A549 (cell line): ENCODE data around the gene GRID1. TPM values are rescaled to one million over a fixed set of nuclear protein-coding genes. Genes with fewer than 3 reads are reported as not detected.

Experiments
- ATAC-seq, 2 experiments: fragments of 200-7000 bp in 1 of 2; fragments of >200 bp in 1 of 2; cut with Nextera tagmentation in 1 of 2; cut with Tn5 transposase in 1 of 2; 3 replicates each; pipeline versions ENCODE4 v1.8.0 to v1.9.1; 2018 to 2020; ENCODE audit warnings: mild to moderate bottlenecking in 1 of 2, moderate library complexity in 1 of 2
- CTCF ChIA-PET: fragments of 300-600 bp; sonication (Branson Sonifier 250); formaldehyde crosslinking; extraction: SDS; loops from one replicate; lab custom pipeline; 2021; ENCODE audit warnings: antibody characterized with exemption, inconsistent platforms; lab: Yijun Ruan, JAX
- POLR2A ChIA-PET: fragments of 350-600 bp; formaldehyde crosslinking; extraction: SDS; loops from one replicate; lab custom pipeline; 2021; ENCODE audit warnings: antibody characterized with exemption, inconsistent platforms; lab: Yijun Ruan, JAX
- DNase-seq, 2 experiments: peaks; one replicate each; pipeline versions ENCODE4 v3.0.0 to v3.0.0-alpha.2; 2011 to 2016; ENCODE audit warnings: low read depth in 1 of 2, low spot score in 1 of 2
- FAIRE-seq: peaks from 2 replicates; lab custom pipeline; 2011; peaks lifted over from hg19 to GRCh38; lab: Jason Lieb, UNC
- H3K27ac ChIP-seq, 2 experiments: fragments of >200 bp; sonication (Bioruptor Twin); formaldehyde crosslinking; 3 replicates each; pipeline ENCODE4 v1.5.1; 2016 to 2017
- H3K4me1 ChIP-seq: fragments of >200 bp; sonication (Bioruptor Twin); formaldehyde crosslinking; 3 replicates; pipeline ENCODE4 v1.6.1; 2016
- H3K4me2 ChIP-seq: fragments of >200 bp; sonication (Bioruptor Twin); formaldehyde crosslinking; 3 replicates; pipeline ENCODE4 v1.6.1; 2016
- H3K4me3 ChIP-seq: fragments of >200 bp; sonication (Bioruptor Twin); formaldehyde crosslinking; 3 replicates; pipeline ENCODE4 v1.5.1; 2016
- H3K9me3 ChIP-seq: fragments of >200 bp; sonication (Bioruptor Twin); formaldehyde crosslinking; 3 replicates; pipeline ENCODE4 v1.6.1; 2016
- BCL3 ChIP-seq: fragments of >200 bp; sonication (Bioruptor Twin); formaldehyde crosslinking; IDR thresholded peaks from 3 replicates; pipeline ENCODE4 v1.6.1; 2016
- CBX2 ChIP-seq: fragments of 200-600 bp; sonication (generic); IDR thresholded peaks from 2 replicates; pipeline ENCODE4 v1.6.1; 2016; ENCODE audit warnings: low read depth, mild to moderate bottlenecking, borderline replicate concordance
- CTCF ChIP-seq: fragments of >200 bp; sonication (Bioruptor Twin); formaldehyde crosslinking; IDR thresholded peaks from 3 replicates; pipeline ENCODE4 v1.5.1; 2016
- EHF ChIP-seq: fragments of 250-450 bp; sonication (Bioruptor Pico); IDR thresholded peaks from 2 replicates; pipeline ENCODE4 v1.5.0; 2020; ENCODE audit warnings: mild to moderate bottlenecking
- FOSB ChIP-seq: fragments of 250-450 bp; sonication (Bioruptor Pico); IDR thresholded peaks from 2 replicates; pipeline ENCODE4 v1.5.0; 2020; ENCODE audit warnings: mild to moderate bottlenecking, moderate library complexity
- FOXS1 ChIP-seq: fragments of 250-450 bp; sonication (Bioruptor Pico); IDR thresholded peaks from 2 replicates; pipeline ENCODE4 v1.5.0; 2020; ENCODE audit warnings: mild to moderate bottlenecking, moderate library complexity
- HDAC2 ChIP-seq: fragments of 200-600 bp; sonication (generic); IDR thresholded peaks from 2 replicates; pipeline ENCODE4 v1.6.1; 2016
- HES2 ChIP-seq: fragments of >200 bp; sonication (Bioruptor Twin); formaldehyde crosslinking; IDR thresholded peaks from 2 replicates; pipeline ENCODE4 v1.6.1; 2016
- HMGXB4 ChIP-seq: fragments of 250-450 bp; sonication (Bioruptor Pico); IDR thresholded peaks from 2 replicates; pipeline ENCODE4 v1.5.0; 2021; ENCODE audit warnings: mild to moderate bottlenecking, moderate library complexity, borderline replicate concordance
- MAFK ChIP-seq: fragments of 450-650 bp; IDR thresholded peaks from 2 replicates; pipeline ENCODE4 v1.6.1; 2014; ENCODE audit not compliant: partially characterized antibody
- MAZ ChIP-seq: fragments of 150-350 bp; IDR thresholded peaks from 2 replicates; pipeline ENCODE4 v1.6.1; 2014; ENCODE audit warnings: antibody characterized with exemption, low read depth, low read length, borderline replicate concordance
- NPAS2 ChIP-seq: fragments of 250-450 bp; sonication (Bioruptor Pico); IDR thresholded peaks from 2 replicates; pipeline ENCODE4 v1.8.0; 2022; ENCODE audit warnings: mild to moderate bottlenecking, moderate library complexity, borderline replicate concordance
- NR3C1 ChIP-seq: fragments of >200 bp; sonication (Bioruptor Twin); formaldehyde crosslinking; IDR thresholded peaks from 3 replicates; pipeline ENCODE4 v1.6.1; 2017
- PHF8 ChIP-seq: fragments of 200-600 bp; sonication (generic); IDR thresholded peaks from 2 replicates; pipeline ENCODE4 v1.6.1; 2016; ENCODE audit warnings: low read depth, mild to moderate bottlenecking, antibody characterized with exemption, moderate library complexity, borderline replicate concordance
- POLR2AphosphoS2 ChIP-seq: conservative IDR thresholded peaks from 2 replicates; pipeline ENCODE4 v1.6.1; 2012; ENCODE audit warnings: low read length, improper control_type of control experiment, inconsistent platforms
- RAD21 ChIP-seq, 2 experiments: fragments of >200 bp in 1 of 2; sonication (Bioruptor Twin) in 1 of 2; formaldehyde crosslinking in 1 of 2; IDR thresholded peaks in 1 of 2; conservative IDR thresholded peaks in 1 of 2; 2 replicates in 1 of 2; 3 replicates in 1 of 2; pipeline ENCODE4 v1.6.1; 2012 to 2018; ENCODE audit warnings: inconsistent platforms in 1 of 2
- RNF2 ChIP-seq: fragments of 200-600 bp; sonication (generic); IDR thresholded peaks from 2 replicates; pipeline ENCODE4 v1.6.1; 2016; ENCODE audit warnings: low read depth, mild to moderate bottlenecking, antibody characterized with exemption, moderate library complexity, borderline replicate concordance
- TFCP2L1 ChIP-seq: fragments of 250-450 bp; sonication (Bioruptor Pico); IDR thresholded peaks from 2 replicates; pipeline ENCODE4 v1.5.0; 2021; ENCODE audit warnings: mild to moderate bottlenecking
- ZFP36 ChIP-seq: fragments of 450-650 bp; IDR thresholded peaks from 2 replicates; pipeline ENCODE4 v1.6.1; 2014; ENCODE audit warnings: borderline replicate concordance; ENCODE audit not compliant: partially characterized antibody
- ZSCAN20 ChIP-seq: fragments of 250-450 bp; sonication (Bioruptor Pico); IDR thresholded peaks from 2 replicates; pipeline ENCODE4 v1.8.0; 2022; ENCODE audit warnings: mild to moderate bottlenecking, moderate library complexity
- WGBS: methylation state at CpG from one replicate; pipeline ENCODE4 v1.1.6; 2017; ENCODE audit errors: missing lambda C conversion rate; 5-methylcytosine and 5-hydroxymethylcytosine counted together
- polyA plus RNA-seq, 4 experiments: library from polyadenylated mRNA; depleted of rRNA in 3 of 4; stranded (reverse); fragments of >200 nt; fragmentation: RNase III in 1 of 4; extraction: RNeasy Plus Mini Kit Qiagen cat#74134 plus additional on column Dnase treatment in 1 of 4; gene quantifications; 2 replicates in 3 of 4; 3 replicates in 1 of 4; pipeline ENCODE4 v1.2.3, GENCODE V29; 2011 to 2017

Gene GRID1
- polyA plus RNA-seq, 2 of the 4 experiments (the other 2 are of a cell fraction) = 0.14 to 0.30 TPM

GRCh38 chr10:86085686-86086085 is 280.9 kb downstream of the GRID1 start:
- ATAC-seq = no peak
- H3K27ac ChIP-seq = no peak overlapping the region
- H3K4me2 ChIP-seq = no peak overlapping the region
- no peaks in the 10 kb centered on the region for H3K9me3 ChIP-seq
- no peak for FAIRE-seq
- H3K4me1 ChIP-seq = no peaks in the 10 kb centered on the region
- H3K4me3 ChIP-seq = no peak overlapping the region
- TF ChIP-seq ZFP36 (no peak), POLR2AphosphoS2 (no peak), HMGXB4 (CRISPR knock-in tag) (no peak), CBX2 (no peak), FOSB (CRISPR knock-in tag) (no peak), ZSCAN20 (CRISPR knock-in tag) (no peak), TFCP2L1 (no peak), FOXS1 (CRISPR knock-in tag) (no peak), RNF2 (no peak), NR3C1 (no peak), HES2 (no peak), RAD21 (conservative IDR thresholded peaks at IDR 0.05 in 1 of 2, IDR thresholded peaks at IDR 0.05 in 1 of 2) (no peak), BCL3 (no peak), PHF8 (no peak), CTCF (no peak), MAZ (no peak)
- WGBS = 10% methylated on average over 3 of the region's 5 CpGs
- ChIA-PET CTCF (no interaction called here), POLR2A (no interaction called here)
- DNase-seq = no peak

GRCh38 chr10:86085136-86085535 is 281.5 kb downstream of the GRID1 start:
- Histone ChIP-seq H3K27ac (no peak overlapping the region), H3K4me1 (no peaks in the 10 kb centered on the region), H3K4me2 (no peak overlapping the region), H3K4me3 (no peak overlapping the region), H3K9me3 (no peaks in the 10 kb centered on the region)
- ChIA-PET POLR2A (no interaction called here), CTCF (no interaction called here)
- DNase-seq (no peak), ATAC-seq (no peak), FAIRE-seq (no peak)
- WGBS = 10% methylated on average over 8 of the region's 8 CpGs
- TF ChIP-seq ZSCAN20 (CRISPR knock-in tag) (no peak), FOXS1 (CRISPR knock-in tag) (no peak), NPAS2 (no peak), RAD21 (conservative IDR thresholded peaks at IDR 0.05 in 1 of 2, IDR thresholded peaks at IDR 0.05 in 1 of 2) (no peak), NR3C1 (no peak), MAFK (no peak)
- TF ChIP-seq, all 56 proteins: peak for 0

GRCh38 chr10:86084585-86084984 is 282.0 kb downstream of the GRID1 start:
- no peak for FAIRE-seq
- H3K9me3 ChIP-seq = no peaks in the 10 kb centered on the region
- ChIA-PET POLR2A (no interaction called here), CTCF (no interaction called here)
- H3K27ac ChIP-seq = no peak overlapping the region
- no peak for TF ChIP-seq HDAC2
- no peak for TF ChIP-seq HES2
- TF ChIP-seq EHF (CRISPR knock-in tag) = no peak
- no peak for TF ChIP-seq CTCF
- TF ChIP-seq FOSB (CRISPR knock-in tag) = no peak
- TF ChIP-seq RNF2 = no peak
- no peak for DNase-seq
- no peak for ATAC-seq
- no peak overlapping the region for H3K4me2 ChIP-seq
- WGBS = 16% methylated on average over 3 of the region's 3 CpGs
- no peaks in the 10 kb centered on the region for H3K4me1 ChIP-seq
- no peak overlapping the region for H3K4me3 ChIP-seq
